ENCODE data around the gene APEH. TPM values are rescaled to one million over a fixed set of nuclear protein-coding genes. Genes with fewer than 3 reads are reported as not detected.

The APEH gene
- total RNA-seq, 2 experiments from 2014 or later, result 120 to 122 TPM

DNA sequence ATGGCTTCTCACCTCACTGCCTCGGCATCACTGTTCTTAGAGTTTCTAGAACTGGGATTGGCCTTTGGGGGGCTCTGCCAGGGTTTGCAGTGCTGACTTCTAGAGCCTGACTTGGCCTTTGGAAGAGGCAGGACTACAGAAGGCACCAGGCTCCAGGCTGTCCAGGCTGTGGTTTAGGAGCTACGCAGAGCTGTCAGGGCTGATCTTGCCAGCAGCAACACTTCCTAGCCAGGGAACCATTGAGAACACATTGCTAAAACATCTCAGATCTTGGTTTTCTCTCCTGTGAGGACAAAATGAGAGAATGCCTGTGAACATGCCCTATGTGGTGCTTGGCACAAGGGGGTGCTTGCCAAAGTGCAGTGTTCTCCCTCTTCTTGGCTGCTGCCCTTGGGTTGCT is 34.6 kb upstream of the APEH start:
- no peaks in the 10 kb centered on the region for H3K4me1 Mint-ChIP-seq (ENCODE audit: low read depth)
- no peaks in the 10 kb centered on the region for H3K36me3 Mint-ChIP-seq (ENCODE audit: low read depth)
- no peak overlapping the region for H3K27ac Mint-ChIP-seq
- CTCF ChIA-PET, result no interaction called here
- intact Hi-C loops (cut with micrococcal nuclease), result no loop called here
- DNase-seq, result no peak
- no peaks in the 10 kb centered on the region for H3K27me3 Mint-ChIP-seq (ENCODE audit: low read depth)
- no peaks in the 10 kb centered on the region for H3K9me3 Mint-ChIP-seq
- H3K4me3 Mint-ChIP-seq, result no peak overlapping the region

DNA sequence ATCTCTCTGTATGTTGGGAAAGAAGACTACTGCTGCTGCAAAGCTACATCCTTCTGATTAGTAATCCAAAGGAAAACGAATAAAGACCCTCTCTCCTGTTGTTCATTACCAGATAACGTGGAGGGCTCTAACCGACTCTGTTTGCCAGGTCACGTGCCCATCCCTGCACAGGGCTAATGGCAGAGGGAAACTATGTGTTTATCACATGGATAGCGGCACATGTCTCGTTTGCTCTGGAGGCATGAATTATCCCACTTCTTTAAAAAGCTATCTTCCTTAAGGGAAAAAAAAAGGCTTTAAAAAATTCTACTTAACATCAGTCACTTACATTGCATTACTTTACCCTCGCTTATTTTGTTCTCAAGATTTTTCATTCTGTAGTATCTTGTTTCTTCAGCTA is 32.9 kb upstream of the APEH start:
- Mint-ChIP-seq H3K4me1 (ENCODE audit: low read depth) (no peaks in the 10 kb centered on the region), H3K27ac (no peak overlapping the region), H3K27me3 (ENCODE audit: low read depth) (no peaks in the 10 kb centered on the region), H3K36me3 (ENCODE audit: low read depth) (no peaks in the 10 kb centered on the region), H3K9me3 (no peaks in the 10 kb centered on the region), H3K4me3 (no peak overlapping the region)
- CTCF ChIA-PET, result interaction anchor here (0.6 to 1.2 kb wide), 3 partner anchors 49 to 157 kb away, joined by 3 to 5 read pairs (median 3); no protein-coding TSS in a partner anchor
- no peak for DNase-seq
- intact Hi-C loops (cut with micrococcal nuclease), result no loop called here

- Mint-ChIP-seq H3K4me3 (no peak overlapping the region), H3K4me1 (ENCODE audit: low read depth) (no peaks in the 10 kb centered on the region), H3K36me3 (ENCODE audit: low read depth) (no peaks in the 10 kb centered on the region), H3K27me3 (ENCODE audit: low read depth) (no peaks in the 10 kb centered on the region), H3K9me3 (no peaks in the 10 kb centered on the region), H3K27ac (no peak overlapping the region)
- CTCF ChIA-PET, result no interaction called here
- intact Hi-C loops (cut with micrococcal nuclease), result no loop called here
- no peak for DNase-seq
Observed at GRCh38 chr3:49641921-49642707, 32.0 kb upstream of the APEH start.

GRCh38 chr3:49642708-49643145 is 31.4 kb upstream of the APEH start:
- Mint-ChIP-seq H3K9me3 (no peaks in the 10 kb centered on the region), H3K4me3 (no peak overlapping the region), H3K36me3 (ENCODE audit: low read depth) (no peaks in the 10 kb centered on the region), H3K4me1 (ENCODE audit: low read depth) (no peaks in the 10 kb centered on the region), H3K27ac (no peak overlapping the region), H3K27me3 (ENCODE audit: low read depth) (no peaks in the 10 kb centered on the region)
- intact Hi-C loops (cut with micrococcal nuclease), result no loop called here
- no peak for DNase-seq
- CTCF ChIA-PET, result no interaction called here

- CTCF ChIA-PET, result no interaction called here
- DNase-seq, result no peak
- H3K4me1 Mint-ChIP-seq (ENCODE audit: low read depth), result no peaks in the 10 kb centered on the region
- H3K4me3 Mint-ChIP-seq, result no peak overlapping the region
- no peak overlapping the region for H3K27ac Mint-ChIP-seq
- no peaks in the 10 kb centered on the region for H3K9me3 Mint-ChIP-seq
- intact Hi-C loops (cut with micrococcal nuclease), result no loop called here
- H3K36me3 Mint-ChIP-seq (ENCODE audit: low read depth), result no peaks in the 10 kb centered on the region
- H3K27me3 Mint-ChIP-seq (ENCODE audit: low read depth), result no peaks in the 10 kb centered on the region
Observed at GRCh38 chr3:49644684-49645083, 29.5 kb upstream of the APEH start.

- no peak overlapping the region for H3K27ac Mint-ChIP-seq
- no peak overlapping the region for H3K4me3 Mint-ChIP-seq
- H3K4me1 Mint-ChIP-seq (ENCODE audit: low read depth), result no peaks in the 10 kb centered on the region
- no peaks in the 10 kb centered on the region for H3K36me3 Mint-ChIP-seq (ENCODE audit: low read depth)
- H3K27me3 Mint-ChIP-seq (ENCODE audit: low read depth), result no peaks in the 10 kb centered on the region
- H3K9me3 Mint-ChIP-seq, result no peaks in the 10 kb centered on the region
- intact Hi-C loops (cut with micrococcal nuclease), result no loop called here
- CTCF ChIA-PET, result no interaction called here
- no peak for DNase-seq
Observed at GRCh38 chr3:49646236-49646635, 27.9 kb upstream of the APEH start.

DNA sequence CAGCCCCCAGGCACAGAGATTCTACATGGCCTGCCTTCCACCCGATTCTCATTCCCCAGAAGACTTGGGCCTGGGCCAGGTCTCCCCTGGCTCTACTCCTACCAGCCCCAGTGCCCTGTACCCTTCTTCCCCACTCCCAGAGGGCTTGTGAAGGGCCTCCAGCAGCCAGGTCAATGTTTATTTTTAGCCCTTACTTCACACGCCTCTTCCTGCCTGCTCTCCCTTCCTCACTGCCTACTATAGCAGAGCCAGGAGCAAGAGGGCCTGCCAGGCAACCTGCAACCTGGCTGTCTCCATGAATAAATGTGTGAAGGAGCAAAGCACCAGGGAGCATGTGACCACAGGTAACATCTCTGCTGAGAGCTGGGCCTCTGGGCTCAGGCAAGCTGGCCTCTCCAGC is 26.4 kb upstream of the APEH start:
- Mint-ChIP-seq H3K27ac (no peak overlapping the region), H3K27me3 (ENCODE audit: low read depth) (no peaks in the 10 kb centered on the region), H3K36me3 (ENCODE audit: low read depth) (no peaks in the 10 kb centered on the region), H3K4me1 (ENCODE audit: low read depth) (no peaks in the 10 kb centered on the region), H3K4me3 (no peak overlapping the region), H3K9me3 (no peaks in the 10 kb centered on the region)
- CTCF ChIA-PET, result interaction anchor here (0.6 to 1.1 kb wide), 2 partner anchors 100 to 108 kb away, joined by 3 read pairs; no protein-coding TSS in a partner anchor
- intact Hi-C loops (cut with micrococcal nuclease), result loop anchor here (2.0 kb wide), 1 partner anchor 67 kb away; no protein-coding TSS in a partner anchor
- no peak for DNase-seq

GRCh38 chr3:49648354-49649019 is 25.7 kb upstream of the APEH start:
- Mint-ChIP-seq H3K27me3 (ENCODE audit: low read depth) (no peaks in the 10 kb centered on the region), H3K9me3 (no peaks in the 10 kb centered on the region), H3K4me1 (ENCODE audit: low read depth) (no peaks in the 10 kb centered on the region), H3K4me3 (no peak overlapping the region), H3K27ac (no peak overlapping the region), H3K36me3 (ENCODE audit: low read depth) (no peaks in the 10 kb centered on the region)
- CTCF ChIA-PET, result interaction anchor here (1.1 kb wide), 1 partner anchor 108 kb away, joined by 3 read pairs; no protein-coding TSS in a partner anchor
- no peak for DNase-seq
- intact Hi-C loops (cut with micrococcal nuclease), result loop anchor here (2.0 kb wide), 1 partner anchor 68 kb away; no protein-coding TSS in a partner anchor

GRCh38 chr3:49649576-49649975 is 24.6 kb upstream of the APEH start:
- Mint-ChIP-seq H3K4me1 (ENCODE audit: low read depth) (no peaks in the 10 kb centered on the region), H3K27ac (no peak overlapping the region), H3K36me3 (ENCODE audit: low read depth) (no peaks in the 10 kb centered on the region), H3K27me3 (ENCODE audit: low read depth) (no peaks in the 10 kb centered on the region), H3K4me3 (no peak overlapping the region), H3K9me3 (no peaks in the 10 kb centered on the region)
- CTCF ChIA-PET, result no interaction called here
- DNase-seq, result no peak
- intact Hi-C loops (cut with micrococcal nuclease), result loop anchor here (2.0 kb wide), 1 partner anchor 69 kb away; no protein-coding TSS in a partner anchor

- no peak for DNase-seq
- no peaks in the 10 kb centered on the region for H3K27me3 Mint-ChIP-seq (ENCODE audit: low read depth)
Observed at GRCh38 chr3:49650177-49650576, 24.0 kb upstream of the APEH start.

GRCh38 chr3:49650637-49651036 is 23.5 kb upstream of the APEH start:
- no peak for DNase-seq
- Mint-ChIP-seq H3K9me3 (no peaks in the 10 kb centered on the region), H3K27me3 (ENCODE audit: low read depth) (no peaks in the 10 kb centered on the region), H3K4me3 (no peak overlapping the region), H3K36me3 (ENCODE audit: low read depth) (no peaks in the 10 kb centered on the region), H3K27ac (no peak overlapping the region), H3K4me1 (ENCODE audit: low read depth) (no peaks in the 10 kb centered on the region)
- CTCF ChIA-PET, result no interaction called here
- intact Hi-C loops (cut with micrococcal nuclease), result no loop called here

More at GRCh38 chr3:49650177-49650576, 24.0 kb upstream of the APEH start:
- H3K27ac Mint-ChIP-seq, result no peak overlapping the region
- H3K36me3 Mint-ChIP-seq (ENCODE audit: low read depth), result no peaks in the 10 kb centered on the region
- no peaks in the 10 kb centered on the region for H3K4me1 Mint-ChIP-seq (ENCODE audit: low read depth)
- intact Hi-C loops (cut with micrococcal nuclease), result no loop called here
- H3K9me3 Mint-ChIP-seq, result no peaks in the 10 kb centered on the region
- no peak overlapping the region for H3K4me3 Mint-ChIP-seq
- CTCF ChIA-PET, result no interaction called here

GRCh38 chr3:49652218-49652902 is 21.8 kb upstream of the APEH start:
- intact Hi-C loops (cut with micrococcal nuclease), result no loop called here
- H3K36me3 Mint-ChIP-seq (ENCODE audit: low read depth), result no peaks in the 10 kb centered on the region
- DNase-seq, result no peak
- peaks cover 3% of the 10 kb centered on the region for H3K27me3 Mint-ChIP-seq (ENCODE audit: low read depth)
- no peaks in the 10 kb centered on the region for H3K9me3 Mint-ChIP-seq
- CTCF ChIA-PET, result interaction anchor here (1.5 kb wide), 1 partner anchor 14 kb away, joined by 3 read pairs; no protein-coding TSS in a partner anchor
- H3K4me1 Mint-ChIP-seq (ENCODE audit: low read depth), result no peaks in the 10 kb centered on the region
- H3K27ac Mint-ChIP-seq, result no peak overlapping the region
- no peak overlapping the region for H3K4me3 Mint-ChIP-seq
